Neural crest cell (in vitro differentiated cells): Measurements from ENCODE around the gene CASZ1. TPM values are rescaled to one million over a fixed set of nuclear protein-coding genes. Genes with fewer than 3 reads are reported as not detected.
A peak's percentile ranks its signal among the peaks of the same experiment; 100 is the strongest.

ENCODE experiments used
- DNase-seq: peaks from one replicate; pipeline ENCODE4 v3.0.0; 2021; ENCODE audit warnings: low read depth, mixed read lengths, low spot score
- H3K27ac Mint-ChIP-seq: one replicate; pipeline ENCODE4 v1.8.0; 2021; ENCODE audit warnings: mild to moderate bottlenecking, mixed read lengths; ENCODE audit not compliant: unreplicated experiment
- H3K27me3 Mint-ChIP-seq: 2 replicates; pipeline ENCODE4 v1.8.0; 2021; ENCODE audit warnings: low read depth, mild to moderate bottlenecking, mixed read lengths
- H3K36me3 Mint-ChIP-seq: 2 replicates; pipeline ENCODE4 v1.8.0; 2021; ENCODE audit warnings: low read depth, mild to moderate bottlenecking, mixed read lengths
- H3K4me1 Mint-ChIP-seq: 2 replicates; pipeline ENCODE4 v1.8.0; 2021; ENCODE audit warnings: mixed read lengths
- H3K4me3 Mint-ChIP-seq: one replicate; pipeline ENCODE4 v1.8.0; 2021; ENCODE audit warnings: mild to moderate bottlenecking, mixed read lengths
- H3K9me3 Mint-ChIP-seq: 2 replicates; pipeline ENCODE4 v1.8.0; 2021; ENCODE audit warnings: mixed read lengths
- total RNA-seq: library from RNA; stranded (reverse); gene quantifications from 2 replicates; pipeline ENCODE4 v1.2.1, GENCODE V29; 2021
- TF ChIP-seq, protein P1 (sequence below): fragments of 200-600 bp; sonication (generic); conservative IDR thresholded peaks from 2 replicates; pipeline ENCODE4 v1.5.0; 2021; ENCODE audit warnings: antibody characterized with exemption, mild to moderate bottlenecking

Gene CASZ1
- total RNA-seq, 1 donor from 2014 or later = 2.6 TPM

DNA sequence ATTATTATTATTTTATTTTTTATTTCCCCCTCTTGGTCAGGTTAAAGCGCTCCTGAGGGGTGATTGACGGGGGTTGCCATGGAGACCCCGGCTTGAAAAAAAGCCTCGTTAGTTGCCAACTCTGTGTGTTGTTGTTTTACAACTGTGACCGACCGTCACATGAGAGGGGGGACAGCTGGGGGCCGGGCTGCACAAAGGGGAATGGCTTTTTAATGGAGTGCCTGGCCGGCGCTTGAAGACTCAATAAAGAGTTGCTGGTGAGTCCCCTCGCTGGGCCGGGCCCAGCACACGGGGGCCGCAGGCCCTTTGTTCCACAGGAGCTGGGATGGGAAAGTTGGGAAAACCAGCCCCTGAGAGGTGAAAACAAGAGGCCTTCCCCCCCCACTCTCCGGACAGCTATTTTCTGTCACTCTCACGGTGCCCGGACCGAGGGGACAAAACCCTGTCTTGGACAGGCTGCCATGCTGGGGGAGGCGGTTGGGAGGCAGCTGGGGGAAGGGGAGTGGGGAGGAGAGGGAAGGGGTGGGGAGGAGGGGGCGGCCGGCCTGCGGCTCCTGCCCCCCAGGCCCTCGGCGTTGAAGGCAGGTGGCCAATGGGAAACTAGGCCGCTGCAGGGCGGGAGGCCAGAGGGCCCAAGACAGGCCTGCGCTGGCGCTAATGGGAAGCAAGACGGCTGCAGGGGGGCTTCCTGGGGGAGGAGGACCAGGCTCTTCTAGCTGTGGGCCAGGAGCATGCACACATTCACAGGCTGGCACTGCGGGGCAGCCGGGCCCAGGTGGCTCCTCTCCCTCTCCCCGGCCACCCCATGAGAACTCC lies 67.6 kb downstream of the CASZ1 start:
- TF ChIP-seq, protein P1, sequence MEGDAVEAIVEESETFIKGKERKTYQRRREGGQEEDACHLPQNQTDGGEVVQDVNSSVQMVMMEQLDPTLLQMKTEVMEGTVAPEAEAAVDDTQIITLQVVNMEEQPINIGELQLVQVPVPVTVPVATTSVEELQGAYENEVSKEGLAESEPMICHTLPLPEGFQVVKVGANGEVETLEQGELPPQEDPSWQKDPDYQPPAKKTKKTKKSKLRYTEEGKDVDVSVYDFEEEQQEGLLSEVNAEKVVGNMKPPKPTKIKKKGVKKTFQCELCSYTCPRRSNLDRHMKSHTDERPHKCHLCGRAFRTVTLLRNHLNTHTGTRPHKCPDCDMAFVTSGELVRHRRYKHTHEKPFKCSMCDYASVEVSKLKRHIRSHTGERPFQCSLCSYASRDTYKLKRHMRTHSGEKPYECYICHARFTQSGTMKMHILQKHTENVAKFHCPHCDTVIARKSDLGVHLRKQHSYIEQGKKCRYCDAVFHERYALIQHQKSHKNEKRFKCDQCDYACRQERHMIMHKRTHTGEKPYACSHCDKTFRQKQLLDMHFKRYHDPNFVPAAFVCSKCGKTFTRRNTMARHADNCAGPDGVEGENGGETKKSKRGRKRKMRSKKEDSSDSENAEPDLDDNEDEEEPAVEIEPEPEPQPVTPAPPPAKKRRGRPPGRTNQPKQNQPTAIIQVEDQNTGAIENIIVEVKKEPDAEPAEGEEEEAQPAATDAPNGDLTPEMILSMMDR = no peak
- peaks cover 80% of the 10 kb centered on the region for H3K27me3 Mint-ChIP-seq
- peak overlapping the region; percentile 50 for H3K27ac Mint-ChIP-seq
- H3K36me3 Mint-ChIP-seq = no peaks in the 10 kb centered on the region
- H3K9me3 Mint-ChIP-seq = no peaks in the 10 kb centered on the region
- DNase-seq = peak; percentile 58
- H3K4me3 Mint-ChIP-seq = peak overlapping the region; percentile 74
- H3K4me1 Mint-ChIP-seq = peaks cover 32% of the 10 kb centered on the region

DNA sequence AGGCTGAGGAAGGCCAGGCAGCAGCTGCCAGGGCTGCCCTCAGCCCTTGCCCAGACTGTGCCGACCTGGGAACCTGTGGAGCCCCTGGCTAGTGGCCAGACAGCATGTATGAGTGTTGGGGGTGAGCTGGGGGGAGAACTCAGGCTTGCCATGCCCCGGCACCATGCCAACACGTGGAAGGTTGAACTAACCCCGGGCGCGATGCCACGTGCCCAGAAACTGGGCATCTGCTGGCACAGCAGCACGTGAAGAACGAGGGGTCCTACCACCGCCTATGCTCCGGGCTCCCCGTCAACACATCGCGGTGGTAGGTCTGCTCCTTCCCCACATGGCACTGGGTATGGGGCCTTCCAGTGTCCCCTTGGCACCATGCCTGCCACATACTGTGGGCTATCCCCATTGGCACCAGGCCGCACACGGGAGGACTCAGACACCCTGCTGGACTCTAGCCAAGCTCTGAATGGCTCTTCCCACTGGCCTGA lies 68.7 kb downstream of the CASZ1 start:
- peaks cover 80% of the 10 kb centered on the region for H3K27me3 Mint-ChIP-seq
- DNase-seq = no peak
- H3K9me3 Mint-ChIP-seq = no peaks in the 10 kb centered on the region
- H3K36me3 Mint-ChIP-seq = no peaks in the 10 kb centered on the region
- no peak overlapping the region for H3K4me3 Mint-ChIP-seq
- H3K4me1 Mint-ChIP-seq = peaks cover 24% of the 10 kb centered on the region
- TF ChIP-seq, protein P1 = no peak
- no peak overlapping the region for H3K27ac Mint-ChIP-seq

DNA sequence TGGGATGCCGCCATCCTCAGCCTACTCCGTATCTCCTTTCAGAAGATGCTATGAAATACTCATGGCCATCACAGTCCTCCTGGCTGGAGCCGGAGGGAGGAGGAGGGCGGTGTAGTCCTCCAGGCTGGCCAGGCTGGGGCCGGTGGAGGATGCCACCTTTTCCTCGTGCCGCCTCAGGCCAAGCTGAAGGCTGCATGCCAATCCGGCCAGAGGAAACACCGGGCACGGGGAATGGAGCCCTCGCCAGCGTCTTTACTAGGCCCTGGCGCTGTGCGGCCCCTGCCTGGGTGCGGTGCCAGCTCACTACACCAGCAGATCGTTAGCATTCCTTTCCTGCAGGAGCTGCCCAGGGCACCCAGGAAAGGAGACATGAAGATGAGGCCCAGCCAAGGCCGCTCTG lies 70.1 kb downstream of the CASZ1 start:
- TF ChIP-seq, protein P1 = no peak
- H3K36me3 Mint-ChIP-seq = no peaks in the 10 kb centered on the region
- peaks cover 18% of the 10 kb centered on the region for H3K4me1 Mint-ChIP-seq
- no peak for DNase-seq
- no peak overlapping the region for H3K27ac Mint-ChIP-seq
- peaks cover 86% of the 10 kb centered on the region for H3K27me3 Mint-ChIP-seq
- H3K4me3 Mint-ChIP-seq = no peak overlapping the region
- H3K9me3 Mint-ChIP-seq = no peaks in the 10 kb centered on the region

DNA sequence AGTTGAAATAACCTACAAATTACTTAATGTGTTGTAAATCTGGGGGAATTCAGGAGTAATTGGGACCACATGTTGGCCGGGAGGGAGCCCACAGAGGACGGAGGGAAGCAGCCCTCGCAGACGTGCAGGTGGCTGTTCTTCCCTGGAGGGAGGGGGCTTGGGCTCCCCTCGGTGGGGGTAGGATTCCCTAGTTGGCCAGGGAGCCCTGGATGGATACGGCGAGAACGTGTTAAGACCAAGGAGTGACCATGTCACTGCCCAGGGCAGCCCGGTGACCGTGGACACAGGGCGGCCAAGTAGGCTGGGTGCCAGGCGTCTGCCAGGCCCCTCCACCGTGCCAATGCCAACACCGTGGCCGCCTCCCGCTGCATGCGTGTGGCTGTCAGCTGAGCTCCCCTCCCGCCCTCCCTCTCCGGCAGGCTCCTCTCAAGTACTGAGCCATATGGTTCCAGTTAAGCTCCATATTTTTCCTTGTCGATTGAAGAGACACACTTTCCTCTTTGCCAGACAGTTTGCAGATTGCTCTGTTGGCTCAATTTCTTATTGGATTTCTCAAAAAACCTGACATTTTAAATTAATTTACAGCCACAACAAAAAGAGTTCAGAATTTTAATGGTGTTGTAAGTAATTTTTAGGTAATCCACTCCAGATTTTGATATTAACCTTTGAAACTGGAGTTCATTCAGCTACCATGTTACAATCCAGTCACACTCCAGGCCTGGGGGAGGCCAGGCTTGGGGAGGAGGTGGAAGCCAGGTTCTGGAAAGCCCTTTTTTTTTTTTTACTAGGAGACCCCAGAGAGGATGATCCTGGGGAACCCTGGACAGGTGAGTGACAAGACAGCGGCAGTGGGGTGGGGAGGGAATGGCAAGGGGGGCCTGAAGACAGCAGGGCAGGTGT lies 71.2 kb downstream of the CASZ1 start:
- Mint-ChIP-seq H3K4me3 (no peak overlapping the region), H3K9me3 (no peaks in the 10 kb centered on the region), H3K4me1 (peaks cover 18% of the 10 kb centered on the region), H3K27me3 (peaks cover 88% of the 10 kb centered on the region), H3K36me3 (no peaks in the 10 kb centered on the region), H3K27ac (no peak overlapping the region)
- no peak for DNase-seq
- TF ChIP-seq, protein P1 = no peak

DNA sequence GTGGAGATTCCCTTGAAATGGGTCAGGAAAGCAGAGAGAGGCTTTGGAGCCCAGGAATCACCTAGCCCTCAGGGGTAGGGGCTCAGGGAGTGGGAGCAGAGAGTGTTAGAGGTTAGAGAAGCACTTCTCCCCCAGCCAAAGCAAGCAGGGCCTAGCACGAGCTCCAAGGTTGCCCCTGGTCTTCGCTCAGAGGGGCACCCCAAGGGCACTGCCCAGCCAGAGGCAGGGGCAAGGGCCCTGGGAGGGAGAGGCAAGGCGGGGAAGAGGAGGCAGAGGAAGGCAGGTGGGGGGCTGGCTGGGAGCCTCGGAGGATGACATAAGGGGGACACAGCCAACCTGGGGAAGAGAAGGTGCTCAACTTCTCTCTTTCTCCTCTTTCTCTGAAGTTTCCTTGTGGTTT lies 71.9 kb downstream of the CASZ1 start:
- Mint-ChIP-seq H3K4me3 (no peak overlapping the region), H3K4me1 (peaks cover 18% of the 10 kb centered on the region), H3K27ac (no peak overlapping the region), H3K9me3 (no peaks in the 10 kb centered on the region), H3K36me3 (no peaks in the 10 kb centered on the region), H3K27me3 (peaks cover 92% of the 10 kb centered on the region)
- TF ChIP-seq, protein P1 = no peak
- no peak for DNase-seq
